Liver (tissue), 9 donors: ENCODE measurements around the gene SYPL1. TPM values are rescaled to one million over a fixed set of nuclear protein-coding genes. Genes with fewer than 3 reads are reported as not detected.

Source experiments
- DNase-seq: peaks from one replicate; pipeline ENCODE4 v3.0.0-alpha.2; 2017; ENCODE audit warnings: low spot score
- H3K27ac ChIP-seq, 2 donors: one replicate each; pipeline ENCODE4 v1.7.0; 2013; ENCODE audit warnings: inconsistent platforms in 2 of 2, low read length in 2 of 2, control low read depth in 1 of 2, low read depth in 1 of 2, mild to moderate bottlenecking in 1 of 2
- H3K27me3 ChIP-seq, 4 donors: one replicate each; pipeline versions ENCODE4 v1.6.1 to v1.7.0; 2013; ENCODE audit warnings: low read length in 3 of 4, inconsistent platforms in 1 of 4, mild to moderate bottlenecking in 1 of 4, moderate library complexity in 1 of 4; ENCODE audit not compliant: control insufficient read depth in 4 of 4, insufficient read depth in 4 of 4
- H3K36me3 ChIP-seq, 4 donors: one replicate each; pipeline versions ENCODE4 v1.6.1 to v1.7.0; 2013; ENCODE audit warnings: low read length in 3 of 4, mild to moderate bottlenecking in 3 of 4, low read depth in 1 of 4, moderate library complexity in 1 of 4; ENCODE audit not compliant: control insufficient read depth in 4 of 4, insufficient read depth in 3 of 4
- H3K4me1 ChIP-seq, 4 donors: one replicate each; pipeline versions ENCODE4 v1.6.1 to v1.7.0; 2013; ENCODE audit warnings: low read length in 3 of 4, mild to moderate bottlenecking in 3 of 4, moderate library complexity in 1 of 4; ENCODE audit not compliant: control insufficient read depth in 4 of 4, insufficient read depth in 4 of 4
- H3K4me3 ChIP-seq, 3 donors: one replicate each; pipeline versions ENCODE4 v1.6.1 to v1.7.0; 2013; ENCODE audit warnings: low read length in 3 of 3, control low read depth in 1 of 3, low read depth in 1 of 3, mild to moderate bottlenecking in 1 of 3
- H3K9ac ChIP-seq, 2 donors: one replicate each; pipeline ENCODE4 v1.7.0; 2013; ENCODE audit warnings: low read length in 2 of 2, mild to moderate bottlenecking in 2 of 2, moderate library complexity in 2 of 2, control low read depth in 1 of 2, low read depth in 1 of 2
- H3K9me3 ChIP-seq, 4 donors: one replicate each; pipeline versions ENCODE4 v1.6.1 to v1.7.0; 2013; ENCODE audit warnings: low read length in 3 of 4; ENCODE audit not compliant: control insufficient read depth in 4 of 4
- ATF3 ChIP-seq: IDR thresholded peaks from 2 replicates; pipeline ENCODE4 v1.6.1; 2016; ENCODE audit warnings: antibody characterized with exemption
- CTCF ChIP-seq: fragments of 150-350 bp; IDR thresholded peaks from 2 replicates; pipeline ENCODE4 v1.5.1; 2017; ENCODE audit warnings: improper control_type of control experiment, low read depth, low read length; ENCODE audit not compliant: missing input control
- EGR1 ChIP-seq, 2 donors: IDR thresholded peaks; 2 replicates each; pipeline ENCODE4 v1.6.1; 2016 to 2018; ENCODE audit warnings: antibody characterized with exemption in 2 of 2, low read depth in 2 of 2
- FOXA1 ChIP-seq: IDR thresholded peaks from 2 replicates; pipeline ENCODE4 v1.6.1; 2016; ENCODE audit warnings: antibody characterized with exemption
- FOXA2 ChIP-seq: IDR thresholded peaks from 2 replicates; pipeline ENCODE4 v1.6.1; 2016; ENCODE audit warnings: antibody characterized with exemption
- GABPA ChIP-seq, 2 donors: IDR thresholded peaks in 1 of 2; conservative IDR thresholded peaks in 1 of 2; 2 replicates each; pipeline ENCODE4 v1.6.1; 2016; ENCODE audit warnings: antibody characterized with exemption in 2 of 2, mild to moderate bottlenecking in 1 of 2, moderate library complexity in 1 of 2
- HNF4A ChIP-seq, 2 donors: conservative IDR thresholded peaks; 2 replicates each; pipeline ENCODE4 v1.6.1; 2016; ENCODE audit warnings: antibody characterized with exemption in 2 of 2, mild to moderate bottlenecking in 2 of 2
- HNF4G ChIP-seq: IDR thresholded peaks from 2 replicates; pipeline ENCODE4 v1.6.1; 2016; ENCODE audit warnings: antibody characterized with exemption
- JUND ChIP-seq, 2 donors: IDR thresholded peaks; 2 replicates each; pipeline ENCODE4 v1.6.1; 2016; ENCODE audit warnings: antibody characterized with exemption in 2 of 2
- MAX ChIP-seq: IDR thresholded peaks from 2 replicates; pipeline ENCODE4 v1.6.1; 2016; ENCODE audit warnings: antibody characterized with exemption
- NR2F2 ChIP-seq: IDR thresholded peaks from 2 replicates; pipeline ENCODE4 v1.6.1; 2016; ENCODE audit warnings: antibody characterized with exemption
- RAD21 ChIP-seq, 2 donors: IDR thresholded peaks; 2 replicates each; pipeline ENCODE4 v1.6.1; 2016; ENCODE audit warnings: antibody characterized with exemption in 2 of 2, mild to moderate bottlenecking in 2 of 2
- REST ChIP-seq: IDR thresholded peaks from 2 replicates; pipeline ENCODE4 v1.6.1; 2016; ENCODE audit warnings: antibody characterized with exemption, mild to moderate bottlenecking
- RXRA ChIP-seq, 2 donors: IDR thresholded peaks; 2 replicates each; pipeline ENCODE4 v1.6.1; 2017 to 2018; ENCODE audit warnings: antibody characterized with exemption in 2 of 2, mild to moderate bottlenecking in 1 of 2
- SP1 ChIP-seq: IDR thresholded peaks from 2 replicates; pipeline ENCODE4 v1.6.1; 2018; ENCODE audit warnings: antibody characterized with exemption, mild to moderate bottlenecking
- TAF1 ChIP-seq: conservative IDR thresholded peaks from 2 replicates; pipeline ENCODE4 v1.6.1; 2016; ENCODE audit warnings: antibody characterized with exemption, mild to moderate bottlenecking
- YY1 ChIP-seq: IDR thresholded peaks from 2 replicates; pipeline ENCODE4 v1.6.1; 2016; ENCODE audit warnings: antibody characterized with exemption, mild to moderate bottlenecking
- WGBS: extraction: QIAGEN DNeasy Blood & Tissue Kit; methylation state at CpG from one replicate; pipeline ENCODE4 v1.1.7; 2013; 5-methylcytosine and 5-hydroxymethylcytosine counted together
- polyA plus RNA-seq, 2 donors: library from polyadenylated mRNA; stranded (reverse) in 1 of 2; unstranded in 1 of 2; fragments of 200-250 nt in 1 of 2; fragments of >200 nt in 1 of 2; fragmentation: Nextera tagmentation in 1 of 2; extraction: Ambion mirVana in 1 of 2; gene quantifications; one replicate each; pipeline versions ENCODE4 v1.2.1 to v1.2.3, GENCODE V29; 2013 to 2015
- total RNA-seq, 2 donors: library from RNA; depleted of rRNA; stranded (reverse); fragments of >200 nt; gene quantifications; one replicate each; pipeline ENCODE4 v1.2.3, GENCODE V29; 2014
- TF ChIP-seq, protein P1 (sequence below): IDR thresholded peaks from 2 replicates; pipeline ENCODE4 v1.6.1; 2016; ENCODE audit warnings: antibody characterized with exemption
- donor health status: healthy.
- donor health status: healthy.
- donor health status: healthy.
- donor health status: healthy.
- donor health status: healthy.

The SYPL1 gene
- total and polyA plus RNA-seq, 4 donors: 25.5 to 41.2 (median 28.8) TPM

- no peak for TF ChIP-seq CTCF
- TF ChIP-seq RAD21 (IDR thresholded peaks at IDR 0.05): no peak
Measured at GRCh38 chr7:106089647-106090046, 22.5 kb downstream of the SYPL1 start (continued).

DNA sequence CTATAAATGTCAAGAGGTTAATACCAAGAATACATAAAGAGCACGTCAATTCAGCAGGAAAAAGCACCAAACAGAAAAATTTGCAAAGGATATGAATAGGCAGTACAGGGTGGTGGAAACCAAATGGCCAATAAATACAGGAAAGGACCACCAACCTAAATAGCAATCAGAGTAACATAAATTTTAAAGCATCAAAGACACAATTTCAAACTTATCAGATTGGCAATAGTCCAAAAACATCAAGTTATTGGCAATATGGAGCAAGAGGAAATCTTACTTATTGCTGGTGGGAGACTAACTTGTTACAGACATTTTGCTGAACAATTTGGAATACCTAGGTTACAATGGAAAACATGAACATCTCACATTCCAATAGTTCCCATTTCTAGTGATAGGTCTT lies 24.1 kb downstream of the SYPL1 start:
- H3K27me3 ChIP-seq: no peaks in the 10 kb centered on the region
- H3K27ac ChIP-seq: no peak overlapping the region
- no peaks in the 10 kb centered on the region for H3K4me1 ChIP-seq
- no peak overlapping the region for H3K9ac ChIP-seq
- TF ChIP-seq FOXA1 (no peak), EGR1 (IDR thresholded peaks at IDR 0.05; ENCODE audit: low read depth in 2 of 2) (no peak), MAX (no peak), HNF4G (no peak), NR2F2 (no peak), CTCF (no peak), RXRA (IDR thresholded peaks at IDR 0.05) (no peak), FOXA2 (no peak), GABPA (IDR thresholded peaks at IDR 0.05 in 1 of 2, conservative IDR thresholded peaks at IDR 0.05 in 1 of 2) (no peak), YY1 (no peak), SP1 (no peak), RAD21 (IDR thresholded peaks at IDR 0.05) (no peak), REST (no peak), JUND (IDR thresholded peaks at IDR 0.05) (no peak), ATF3 (no peak), HNF4A (conservative IDR thresholded peaks at IDR 0.05) (no peak), TAF1 (no peak)
- TF ChIP-seq, protein P1, sequence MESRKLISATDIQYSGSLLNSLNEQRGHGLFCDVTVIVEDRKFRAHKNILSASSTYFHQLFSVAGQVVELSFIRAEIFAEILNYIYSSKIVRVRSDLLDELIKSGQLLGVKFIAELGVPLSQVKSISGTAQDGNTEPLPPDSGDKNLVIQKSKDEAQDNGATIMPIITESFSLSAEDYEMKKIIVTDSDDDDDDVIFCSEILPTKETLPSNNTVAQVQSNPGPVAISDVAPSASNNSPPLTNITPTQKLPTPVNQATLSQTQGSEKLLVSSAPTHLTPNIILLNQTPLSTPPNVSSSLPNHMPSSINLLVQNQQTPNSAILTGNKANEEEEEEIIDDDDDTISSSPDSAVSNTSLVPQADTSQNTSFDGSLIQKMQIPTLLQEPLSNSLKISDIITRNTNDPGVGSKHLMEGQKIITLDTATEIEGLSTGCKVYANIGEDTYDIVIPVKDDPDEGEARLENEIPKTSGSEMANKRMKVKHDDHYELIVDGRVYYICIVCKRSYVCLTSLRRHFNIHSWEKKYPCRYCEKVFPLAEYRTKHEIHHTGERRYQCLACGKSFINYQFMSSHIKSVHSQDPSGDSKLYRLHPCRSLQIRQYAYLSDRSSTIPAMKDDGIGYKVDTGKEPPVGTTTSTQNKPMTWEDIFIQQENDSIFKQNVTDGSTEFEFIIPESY: no peak
- H3K4me3 ChIP-seq: no peak overlapping the region
- no peak for DNase-seq
- peaks cover 1 to 20% (median 11%) of the 10 kb centered on the region in 4 donors for H3K36me3 ChIP-seq
- no peaks in the 10 kb centered on the region for H3K9me3 ChIP-seq
- 97% methylated on average over 1 of the region's 1 CpG for WGBS
